Keratinocyte (primary cell): Measurements from ENCODE around the gene TBC1D16. TPM values are rescaled to one million over a fixed set of nuclear protein-coding genes. Genes with fewer than 3 reads are reported as not detected.

Experiments used
- DNase-seq: peaks from one replicate; pipeline ENCODE4 v3.0.0-alpha.2; 2011; ENCODE audit warnings: low read depth, missing footprints, low spot score
- FAIRE-seq: peaks from 2 replicates; lab custom pipeline; 2011; peaks lifted over from hg19 to GRCh38; lab: Jason Lieb, UNC
- H2AFZ ChIP-seq: 2 replicates; pipeline ENCODE4 v1.6.0; 2012; ENCODE audit warnings: low read length, control low read depth, inconsistent platforms; ENCODE audit not compliant: control insufficient read depth
- H3K27ac ChIP-seq: 2 replicates; pipeline ENCODE4 v1.5.1; 2011; ENCODE audit warnings: low read length; ENCODE audit not compliant: control insufficient read depth, insufficient read depth
- H3K27me3 ChIP-seq: 3 replicates; pipeline ENCODE4 v1.6.0; 2011; ENCODE audit warnings: low read length; ENCODE audit not compliant: control insufficient read depth, insufficient read depth; ENCODE audit errors: extremely low read depth
- H3K36me3 ChIP-seq, 2 experiments: 2 replicates in 1 of 2; 3 replicates in 1 of 2; pipeline ENCODE4 v1.5.1; 2011; ENCODE audit warnings: low read length in 2 of 2, mild to moderate bottlenecking in 1 of 2; ENCODE audit not compliant: control insufficient read depth in 2 of 2, insufficient read depth in 2 of 2; ENCODE audit errors: extremely low read depth in 1 of 2
- H3K4me1 ChIP-seq: 3 replicates; pipeline ENCODE4 v1.5.1; 2011; ENCODE audit warnings: low read length; ENCODE audit not compliant: control insufficient read depth, insufficient read depth; ENCODE audit errors: extremely low read depth
- H3K4me2 ChIP-seq: 3 replicates; pipeline ENCODE4 v1.6.0; 2011; ENCODE audit warnings: low read depth, low read length; ENCODE audit not compliant: control insufficient read depth, insufficient read depth; ENCODE audit errors: extremely low read depth
- H3K4me3 ChIP-seq, 3 experiments: fragments of 200-600 bp in 1 of 3; sonication (generic) in 1 of 3; 2 replicates in 2 of 3; 3 replicates in 1 of 3; pipeline ENCODE4 v1.5.1; 2011 to 2016; ENCODE audit warnings: low read length in 3 of 3, mild to moderate bottlenecking in 3 of 3, control low read depth in 2 of 3, inconsistent platforms in 1 of 3, low read depth in 1 of 3, mixed read lengths in 1 of 3, mixed run types in 1 of 3, moderate library complexity in 1 of 3; ENCODE audit not compliant: control insufficient read depth in 2 of 3, insufficient read depth in 2 of 3; ENCODE audit errors: extremely low read depth in 1 of 3
- H3K79me2 ChIP-seq: 2 replicates; pipeline ENCODE4 v1.6.0; 2012; ENCODE audit warnings: low read length; ENCODE audit not compliant: control insufficient read depth, insufficient read depth
- H3K9ac ChIP-seq: 3 replicates; pipeline ENCODE4 v1.6.0; 2011; ENCODE audit warnings: low read length; ENCODE audit not compliant: control insufficient read depth, insufficient read depth; ENCODE audit errors: extremely low read depth
- H3K9me1 ChIP-seq: 3 replicates; pipeline ENCODE4 v1.6.0; 2011; ENCODE audit warnings: low read length; ENCODE audit not compliant: control insufficient read depth, insufficient read depth; ENCODE audit errors: extremely low read depth
- H3K9me3 ChIP-seq: 2 replicates; pipeline ENCODE4 v1.5.1; 2012; ENCODE audit warnings: low read depth, low read length; ENCODE audit not compliant: control insufficient read depth
- H4K20me1 ChIP-seq: 3 replicates; pipeline ENCODE4 v1.6.0; 2011; ENCODE audit warnings: low read length; ENCODE audit not compliant: control insufficient read depth, insufficient read depth; ENCODE audit errors: extremely low read depth
- EZH2 ChIP-seq: IDR thresholded peaks from one replicate; pipeline ENCODE4 v1.6.1; 2012; ENCODE audit warnings: inconsistent platforms, mild to moderate bottlenecking, low read length, moderate library complexity
- dilution Hi-C: fragments of 300-500 bp; cut with MboI; formaldehyde crosslinking; loops from one replicate; pipeline ENCODE4 v1.7.0; 2020; ENCODE audit warnings: low sequenced_read_pairs; ENCODE audit not compliant: extremely low pct_ligation_motif_present
- polyA plus RNA-seq, 5 experiments: library from polyadenylated mRNA; depleted of rRNA in 3 of 5; stranded (reverse) in 3 of 5; stranded (forward) in 1 of 5; unstranded in 1 of 5; fragments of >200 nt; gene quantifications; 1 replicate in 1 of 5; 2 replicates in 3 of 5; 3 replicates in 1 of 5; pipeline versions ENCODE4 v1.2.1 to v1.2.3, GENCODE V29; 2011 to 2012; ENCODE audit warnings: missing spikeins in 2 of 5, low read depth in 1 of 5, low replicate concordance in 1 of 5
- TF ChIP-seq, protein P1 (sequence below), 3 experiments: IDR thresholded peaks in 1 of 3; conservative IDR thresholded peaks in 1 of 3; optimal IDR thresholded peaks in 1 of 3; 2 replicates in 2 of 3; 3 replicates in 1 of 3; pipeline versions ENCODE3 to v1.5.1; 2011; ENCODE audit warnings: low read length in 3 of 3, mild to moderate bottlenecking in 3 of 3, moderate library complexity in 2 of 3, control low read depth in 1 of 3, inconsistent platforms in 1 of 3; ENCODE audit not compliant: insufficient read depth in 2 of 3; ENCODE audit errors: extremely low read depth in 1 of 3

Gene TBC1D16
- polyA plus RNA-seq, 1 donor (not counting 4 experiments of a cell fraction or from before 2014, with no cell fraction given) = 8.6 TPM

DNA sequence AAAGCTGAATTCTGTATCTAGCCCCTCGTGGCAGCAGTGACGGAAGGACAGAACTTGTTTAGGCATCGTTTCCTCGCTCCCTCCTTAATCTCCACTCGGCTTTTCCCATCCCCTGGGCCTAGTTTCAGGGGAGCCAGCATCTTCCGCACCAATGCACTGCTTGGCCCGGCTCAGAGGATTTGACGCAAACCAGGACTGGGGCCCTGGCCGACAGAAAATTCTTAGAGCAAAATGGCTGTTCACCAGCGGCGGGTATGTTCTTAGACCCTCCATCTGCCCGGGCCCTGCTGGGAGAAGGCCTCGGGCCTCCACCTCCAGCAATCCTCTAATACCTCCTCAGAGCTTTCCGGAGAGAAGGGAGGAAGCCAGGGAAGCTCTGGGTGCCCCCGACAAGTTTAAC lies 54.6 kb downstream of the TBC1D16 start:
- Histone ChIP-seq H3K27me3 (no peaks in the 10 kb centered on the region), H3K9ac (no peak overlapping the region), H3K4me2 (no peak overlapping the region), H3K27ac (no peak overlapping the region), H3K36me3 (peaks cover 0 to 3% of the 10 kb centered on the region in 2 experiments), H3K4me1 (no peaks in the 10 kb centered on the region), H3K9me3 (no peaks in the 10 kb centered on the region), H2AFZ (no peak overlapping the region), H3K79me2 (no peaks in the 10 kb centered on the region), H3K4me3 (no peak overlapping the region), H3K9me1 (no peaks in the 10 kb centered on the region), H4K20me1 (peaks cover 8% of the 10 kb centered on the region)
- no peak for TF ChIP-seq EZH2
- TF ChIP-seq, protein P1, sequence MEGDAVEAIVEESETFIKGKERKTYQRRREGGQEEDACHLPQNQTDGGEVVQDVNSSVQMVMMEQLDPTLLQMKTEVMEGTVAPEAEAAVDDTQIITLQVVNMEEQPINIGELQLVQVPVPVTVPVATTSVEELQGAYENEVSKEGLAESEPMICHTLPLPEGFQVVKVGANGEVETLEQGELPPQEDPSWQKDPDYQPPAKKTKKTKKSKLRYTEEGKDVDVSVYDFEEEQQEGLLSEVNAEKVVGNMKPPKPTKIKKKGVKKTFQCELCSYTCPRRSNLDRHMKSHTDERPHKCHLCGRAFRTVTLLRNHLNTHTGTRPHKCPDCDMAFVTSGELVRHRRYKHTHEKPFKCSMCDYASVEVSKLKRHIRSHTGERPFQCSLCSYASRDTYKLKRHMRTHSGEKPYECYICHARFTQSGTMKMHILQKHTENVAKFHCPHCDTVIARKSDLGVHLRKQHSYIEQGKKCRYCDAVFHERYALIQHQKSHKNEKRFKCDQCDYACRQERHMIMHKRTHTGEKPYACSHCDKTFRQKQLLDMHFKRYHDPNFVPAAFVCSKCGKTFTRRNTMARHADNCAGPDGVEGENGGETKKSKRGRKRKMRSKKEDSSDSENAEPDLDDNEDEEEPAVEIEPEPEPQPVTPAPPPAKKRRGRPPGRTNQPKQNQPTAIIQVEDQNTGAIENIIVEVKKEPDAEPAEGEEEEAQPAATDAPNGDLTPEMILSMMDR (optimal IDR thresholded peaks at IDR 0.05 in 1 of 3, IDR thresholded peaks at IDR 0.05 in 1 of 3, conservative IDR thresholded peaks at IDR 0.05 in 1 of 3; ENCODE audit: extremely low read depth in 1 of 3, insufficient read depth in 2 of 3, low read length in 3 of 3) = no peak
- FAIRE-seq = no peak
- no peak for DNase-seq
- dilution Hi-C loops = no loop called here

DNA sequence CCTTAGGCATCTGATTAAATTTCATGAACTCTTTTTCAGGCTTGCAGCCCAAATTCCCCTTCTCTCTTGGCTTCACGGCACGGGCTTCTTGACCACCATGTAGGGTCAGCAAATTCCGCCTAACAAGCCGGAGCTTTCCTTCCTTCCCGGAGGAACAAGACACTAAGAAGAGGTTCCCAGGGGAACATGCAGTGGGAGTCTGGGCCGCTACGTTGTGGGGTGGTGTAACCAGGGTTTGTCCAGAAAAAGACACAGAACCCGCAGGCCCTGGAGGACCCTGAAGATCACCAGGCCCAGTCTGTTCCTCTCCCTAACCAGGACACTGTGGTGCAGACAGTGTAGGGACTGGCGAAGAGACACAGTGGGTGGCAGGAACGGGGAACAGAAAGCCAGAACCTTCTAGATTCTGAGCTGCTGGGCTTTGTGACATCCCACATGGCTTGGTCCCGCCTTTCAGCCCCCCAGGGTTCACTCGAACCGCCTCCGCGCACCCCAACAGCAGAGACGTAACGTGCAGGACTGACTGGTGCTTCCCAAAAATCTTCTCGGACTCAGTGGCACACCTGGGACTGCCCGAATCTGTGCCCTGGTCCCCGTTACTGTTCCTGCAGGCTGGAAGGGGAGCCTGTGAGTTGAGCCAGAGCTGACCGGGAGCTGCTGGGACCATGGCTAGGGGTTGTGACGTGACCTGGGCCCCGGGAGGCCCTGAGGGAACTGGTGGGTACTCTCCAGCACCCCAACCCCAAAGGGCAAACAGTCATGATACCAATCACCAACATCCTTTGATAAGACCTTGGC lies 55.2 kb downstream of the TBC1D16 start:
- FAIRE-seq = no peak

More for the DNA sequence above, 55.2 kb downstream of the TBC1D16 start:
- no peak overlapping the region for H3K4me2 ChIP-seq
- no peaks in the 10 kb centered on the region for H3K79me2 ChIP-seq
- peaks cover 0 to 3% of the 10 kb centered on the region in 2 experiments for H3K36me3 ChIP-seq
- no peak for DNase-seq
- no peaks in the 10 kb centered on the region for H3K9me1 ChIP-seq
- no peaks in the 10 kb centered on the region for H3K9me3 ChIP-seq
- H3K9ac ChIP-seq = no peak overlapping the region
- no peak overlapping the region for H2AFZ ChIP-seq
- no peak overlapping the region for H3K27ac ChIP-seq
- TF ChIP-seq, protein P1 (optimal IDR thresholded peaks at IDR 0.05 in 1 of 3, IDR thresholded peaks at IDR 0.05 in 1 of 3, conservative IDR thresholded peaks at IDR 0.05 in 1 of 3; ENCODE audit: extremely low read depth in 1 of 3, insufficient read depth in 2 of 3, low read length in 3 of 3) = no peak
- no peak for TF ChIP-seq EZH2
- H3K4me1 ChIP-seq = no peaks in the 10 kb centered on the region
- no peaks in the 10 kb centered on the region for H3K27me3 ChIP-seq
- H3K4me3 ChIP-seq = no peak overlapping the region
- peaks cover 8% of the 10 kb centered on the region for H4K20me1 ChIP-seq
- dilution Hi-C loops = no loop called here
